Measurements from ENCODE around the gene SRGAP3. TPM values are rescaled to one million over a fixed set of nuclear protein-coding genes. Genes with fewer than 3 reads are reported as not detected.
A peak's percentile ranks its signal among the peaks of the same experiment; 100 is the strongest.

The SRGAP3 gene
- total and polyA plus RNA-seq, 2 donors: 3.9 to 4.4 TPM

- WGBS: 62% methylated on average over 4 of the region's 4 CpGs
- H3K9me3 ChIP-seq (ENCODE audit: control insufficient read depth in 2 of 2, insufficient read depth in 1 of 2, low read length in 1 of 2): peaks cover 0 to 1% of the 10 kb centered on the region in 2 donors
Observed at GRCh38 chr3:9035473-9035872, 214.0 kb downstream of the SRGAP3 start.

GRCh38 chr3:9033867-9034266 is 215.6 kb downstream of the SRGAP3 start:
- no peak overlapping the region for H3K27ac ChIP-seq (ENCODE audit: low read depth in 1 of 2, low read length in 1 of 2)
- no peaks in the 10 kb centered on the region for H3K4me1 ChIP-seq (ENCODE audit: control insufficient read depth in 2 of 2, insufficient read depth in 2 of 2, low read length in 2 of 2)
- H3K36me3 ChIP-seq (ENCODE audit: control insufficient read depth in 2 of 2, insufficient read depth in 2 of 2, low read length in 1 of 2): no peaks in the 10 kb centered on the region
- DNase-seq (ENCODE audit: low read depth in 6 of 9, low spot score in 9 of 9): no peak
- 97% methylated on average over 1 of the region's 1 CpG for WGBS
- H3K9me3 ChIP-seq (ENCODE audit: control insufficient read depth in 2 of 2, insufficient read depth in 1 of 2, low read length in 1 of 2): peaks cover 0 to 1% of the 10 kb centered on the region in 2 donors
- H3K4me3 ChIP-seq (ENCODE audit: low read length in 2 of 2): no peak overlapping the region
- H3K27me3 ChIP-seq (ENCODE audit: control insufficient read depth in 2 of 2, insufficient read depth in 1 of 2, low read length in 1 of 2): no peaks in the 10 kb centered on the region

More at GRCh38 chr3:9035473-9035872, 214.0 kb downstream of the SRGAP3 start:
- no peak overlapping the region for H3K27ac ChIP-seq (ENCODE audit: low read depth in 1 of 2, low read length in 1 of 2)
- no peaks in the 10 kb centered on the region for H3K27me3 ChIP-seq (ENCODE audit: control insufficient read depth in 2 of 2, insufficient read depth in 1 of 2, low read length in 1 of 2)
- DNase-seq (ENCODE audit: low read depth in 6 of 9, low spot score in 9 of 9): no peak
- H3K4me3 ChIP-seq (ENCODE audit: low read length in 2 of 2): no peak overlapping the region
- no peaks in the 10 kb centered on the region for H3K36me3 ChIP-seq (ENCODE audit: control insufficient read depth in 2 of 2, insufficient read depth in 2 of 2, low read length in 1 of 2)
- no peaks in the 10 kb centered on the region for H3K4me1 ChIP-seq (ENCODE audit: control insufficient read depth in 2 of 2, insufficient read depth in 2 of 2, low read length in 2 of 2)

GRCh38 chr3:9032231-9032777 is 217.1 kb downstream of the SRGAP3 start:
- Histone ChIP-seq H3K27me3 (ENCODE audit: control insufficient read depth in 2 of 2, insufficient read depth in 1 of 2, low read length in 1 of 2) (no peaks in the 10 kb centered on the region), H3K4me3 (ENCODE audit: low read length in 2 of 2) (no peak overlapping the region), H3K36me3 (ENCODE audit: control insufficient read depth in 2 of 2, insufficient read depth in 2 of 2, low read length in 1 of 2) (no peaks in the 10 kb centered on the region), H3K9me3 (ENCODE audit: control insufficient read depth in 2 of 2, insufficient read depth in 1 of 2, low read length in 1 of 2) (peaks cover 0 to 1% of the 10 kb centered on the region in 2 donors), H3K27ac (ENCODE audit: low read depth in 1 of 2, low read length in 1 of 2) (no peak overlapping the region), H3K4me1 (ENCODE audit: control insufficient read depth in 2 of 2, insufficient read depth in 2 of 2, low read length in 2 of 2) (no peaks in the 10 kb centered on the region)
- DNase-seq (ENCODE audit: low read depth in 6 of 9, low spot score in 9 of 9): no peak
- 97% methylated on average over 11 of the region's 11 CpGs for WGBS

GRCh38 chr3:9030034-9030433 is 219.4 kb downstream of the SRGAP3 start:
- Histone ChIP-seq H3K4me3 (ENCODE audit: low read length in 2 of 2) (no peak overlapping the region), H3K36me3 (ENCODE audit: control insufficient read depth in 2 of 2, insufficient read depth in 2 of 2, low read length in 1 of 2) (no peaks in the 10 kb centered on the region), H3K27me3 (ENCODE audit: control insufficient read depth in 2 of 2, insufficient read depth in 1 of 2, low read length in 1 of 2) (no peaks in the 10 kb centered on the region), H3K27ac (ENCODE audit: low read depth in 1 of 2, low read length in 1 of 2) (no peak overlapping the region), H3K9me3 (ENCODE audit: control insufficient read depth in 2 of 2, insufficient read depth in 1 of 2, low read length in 1 of 2) (peaks cover 0 to 1% of the 10 kb centered on the region in 2 donors), H3K4me1 (ENCODE audit: control insufficient read depth in 2 of 2, insufficient read depth in 2 of 2, low read length in 2 of 2) (no peaks in the 10 kb centered on the region)
- WGBS: 98% methylated on average over 7 of the region's 7 CpGs
- DNase-seq (ENCODE audit: low read depth in 6 of 9, low spot score in 9 of 9): no peak

GRCh38 chr3:9028134-9028533 is 221.3 kb downstream of the SRGAP3 start:
- WGBS: 93% methylated on average over 5 of the region's 5 CpGs
- Histone ChIP-seq H3K9me3 (ENCODE audit: control insufficient read depth in 2 of 2, insufficient read depth in 1 of 2, low read length in 1 of 2) (peaks cover 0 to 1% of the 10 kb centered on the region in 2 donors), H3K4me1 (ENCODE audit: control insufficient read depth in 2 of 2, insufficient read depth in 2 of 2, low read length in 2 of 2) (no peaks in the 10 kb centered on the region), H3K36me3 (ENCODE audit: control insufficient read depth in 2 of 2, insufficient read depth in 2 of 2, low read length in 1 of 2) (no peaks in the 10 kb centered on the region), H3K27me3 (ENCODE audit: control insufficient read depth in 2 of 2, insufficient read depth in 1 of 2, low read length in 1 of 2) (no peaks in the 10 kb centered on the region), H3K4me3 (ENCODE audit: low read length in 2 of 2) (no peak overlapping the region), H3K27ac (ENCODE audit: low read depth in 1 of 2, low read length in 1 of 2) (no peak overlapping the region)
- DNase-seq (ENCODE audit: low read depth in 6 of 9, low spot score in 9 of 9): peak in 1 of 9 donors; percentile 19

- peaks cover 0 to 1% of the 10 kb centered on the region in 2 donors for H3K9me3 ChIP-seq (ENCODE audit: control insufficient read depth in 2 of 2, insufficient read depth in 1 of 2, low read length in 1 of 2)
Observed at GRCh38 chr3:9026320-9027045, 223.0 kb downstream of the SRGAP3 start.

GRCh38 chr3:9024341-9024740 is 225.1 kb downstream of the SRGAP3 start:
- Histone ChIP-seq H3K27ac (ENCODE audit: low read depth in 1 of 2, low read length in 1 of 2) (no peak overlapping the region), H3K36me3 (ENCODE audit: control insufficient read depth in 2 of 2, insufficient read depth in 2 of 2, low read length in 1 of 2) (no peaks in the 10 kb centered on the region), H3K9me3 (ENCODE audit: control insufficient read depth in 2 of 2, insufficient read depth in 1 of 2, low read length in 1 of 2) (no peaks in the 10 kb centered on the region), H3K4me1 (ENCODE audit: control insufficient read depth in 2 of 2, insufficient read depth in 2 of 2, low read length in 2 of 2) (no peaks in the 10 kb centered on the region), H3K4me3 (ENCODE audit: low read length in 2 of 2) (no peak overlapping the region), H3K27me3 (ENCODE audit: control insufficient read depth in 2 of 2, insufficient read depth in 1 of 2, low read length in 1 of 2) (no peaks in the 10 kb centered on the region)
- WGBS: 96% methylated on average over 2 of the region's 2 CpGs
- DNase-seq (ENCODE audit: low read depth in 6 of 9, low spot score in 9 of 9): no peak

More at GRCh38 chr3:9026320-9027045, 223.0 kb downstream of the SRGAP3 start:
- no peak for DNase-seq (ENCODE audit: low read depth in 6 of 9, low spot score in 9 of 9)
- H3K27ac ChIP-seq (ENCODE audit: low read depth in 1 of 2, low read length in 1 of 2): no peak overlapping the region
- no peaks in the 10 kb centered on the region for H3K27me3 ChIP-seq (ENCODE audit: control insufficient read depth in 2 of 2, insufficient read depth in 1 of 2, low read length in 1 of 2)
- WGBS: 97% methylated on average over 7 of the region's 7 CpGs
- no peaks in the 10 kb centered on the region for H3K4me1 ChIP-seq (ENCODE audit: control insufficient read depth in 2 of 2, insufficient read depth in 2 of 2, low read length in 2 of 2)
- no peak overlapping the region for H3K4me3 ChIP-seq (ENCODE audit: low read length in 2 of 2)
- H3K36me3 ChIP-seq (ENCODE audit: control insufficient read depth in 2 of 2, insufficient read depth in 2 of 2, low read length in 1 of 2): no peaks in the 10 kb centered on the region

GRCh38 chr3:9023226-9023590 is 226.2 kb downstream of the SRGAP3 start:
- H3K4me3 ChIP-seq (ENCODE audit: low read length in 2 of 2): no peak overlapping the region
- no peaks in the 10 kb centered on the region for H3K27me3 ChIP-seq (ENCODE audit: control insufficient read depth in 2 of 2, insufficient read depth in 1 of 2, low read length in 1 of 2)
- WGBS: 98% methylated on average over 1 of the region's 1 CpG
- no peaks in the 10 kb centered on the region for H3K4me1 ChIP-seq (ENCODE audit: control insufficient read depth in 2 of 2, insufficient read depth in 2 of 2, low read length in 2 of 2)
- H3K27ac ChIP-seq (ENCODE audit: low read depth in 1 of 2, low read length in 1 of 2): no peak overlapping the region
- DNase-seq (ENCODE audit: low read depth in 6 of 9, low spot score in 9 of 9): no peak
- H3K9me3 ChIP-seq (ENCODE audit: control insufficient read depth in 2 of 2, insufficient read depth in 1 of 2, low read length in 1 of 2): no peaks in the 10 kb centered on the region
- H3K36me3 ChIP-seq (ENCODE audit: control insufficient read depth in 2 of 2, insufficient read depth in 2 of 2, low read length in 1 of 2): no peaks in the 10 kb centered on the region

- DNase-seq (ENCODE audit: low read depth in 6 of 9, low spot score in 9 of 9): no peak
- Histone ChIP-seq H3K4me3 (ENCODE audit: low read length in 2 of 2) (no peak overlapping the region), H3K9me3 (ENCODE audit: control insufficient read depth in 2 of 2, insufficient read depth in 1 of 2, low read length in 1 of 2) (no peaks in the 10 kb centered on the region), H3K27ac (ENCODE audit: low read depth in 1 of 2, low read length in 1 of 2) (no peak overlapping the region), H3K4me1 (ENCODE audit: control insufficient read depth in 2 of 2, insufficient read depth in 2 of 2, low read length in 2 of 2) (no peaks in the 10 kb centered on the region), H3K36me3 (ENCODE audit: control insufficient read depth in 2 of 2, insufficient read depth in 2 of 2, low read length in 1 of 2) (no peaks in the 10 kb centered on the region), H3K27me3 (ENCODE audit: control insufficient read depth in 2 of 2, insufficient read depth in 1 of 2, low read length in 1 of 2) (no peaks in the 10 kb centered on the region)
- 94% methylated on average over 15 of the region's 15 CpGs for WGBS
Observed at GRCh38 chr3:9022305-9023225, 226.9 kb downstream of the SRGAP3 start.

Data from thymus (tissue), 11 donors.